BE2C (cell line): ENCODE results near the gene IGSF22. TPM values are rescaled to one million over a fixed set of nuclear protein-coding genes. Genes with fewer than 3 reads are reported as not detected.

ENCODE experiments used
- DNase-seq: peaks from one replicate; pipeline ENCODE4 v3.0.0-alpha.2; 2020
- H3K27me3 ChIP-seq: fragments of 250-450 bp; sonication (Bioruptor Pico); 2 replicates; pipeline ENCODE4 v1.5.1; 2020; ENCODE audit warnings: mild to moderate bottlenecking
- H3K36me3 ChIP-seq: fragments of 250-450 bp; sonication (Bioruptor Pico); 2 replicates; pipeline ENCODE4 v1.5.1; 2020; ENCODE audit warnings: mild to moderate bottlenecking
- H3K4me1 ChIP-seq: fragments of 250-450 bp; sonication (Bioruptor Pico); 2 replicates; pipeline ENCODE4 v1.5.1; 2020
- H3K4me3 ChIP-seq: 2 replicates; pipeline ENCODE4 v1.5.1; 2011; ENCODE audit warnings: low read depth, low read length
- H3K9me3 ChIP-seq: fragments of 250-450 bp; sonication (Bioruptor Pico); 2 replicates; pipeline ENCODE4 v1.5.1; 2020
- polyA plus RNA-seq: library from polyadenylated mRNA; unstranded; fragments of >200 nt; gene quantifications from one replicate; pipeline ENCODE4 v1.2.1, GENCODE V29; 2012; ENCODE audit warnings: low read depth, missing spikeins; ENCODE audit not compliant: insufficient read length, insufficient read depth
- TF ChIP-seq, protein P1 (sequence below): IDR thresholded peaks from 2 replicates; pipeline ENCODE4 v1.5.1; 2012; ENCODE audit warnings: mild to moderate bottlenecking, low read depth, low read length

IGSF22 gene
- polyA plus RNA-seq: 1.2 TPM

DNA sequence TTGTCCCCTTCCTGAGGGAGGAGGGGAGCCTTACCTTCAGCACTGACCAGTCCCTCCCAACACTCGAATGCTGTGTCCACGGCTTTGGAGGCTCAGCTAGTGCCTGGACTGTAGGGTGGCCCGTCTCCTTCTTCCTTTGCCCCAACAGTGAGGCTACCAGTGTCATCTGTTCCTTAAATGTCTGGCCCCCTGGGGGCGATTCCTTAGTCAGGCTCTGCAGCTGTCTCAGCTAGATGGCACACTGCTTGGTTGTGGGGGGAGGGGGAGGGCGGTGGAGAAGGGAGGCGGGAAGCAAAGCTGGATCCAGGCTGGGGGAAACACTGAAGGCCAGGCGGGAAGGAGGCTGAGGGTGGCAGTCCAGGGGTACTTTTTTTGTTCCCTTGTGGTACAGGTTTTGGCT lies at the start of gene IGSF22:
TSS of gene IGSF22 (minus strand) at position 149 of the 400 bp plus-strand sequence. CDS start 1,952 bp downstream, outside the sequence.
- H3K36me3 ChIP-seq: no peaks in the 10 kb centered on the region
- no peak for DNase-seq
- H3K4me3 ChIP-seq: no peak within 1 kb of the TSS
- TF ChIP-seq, protein P1, sequence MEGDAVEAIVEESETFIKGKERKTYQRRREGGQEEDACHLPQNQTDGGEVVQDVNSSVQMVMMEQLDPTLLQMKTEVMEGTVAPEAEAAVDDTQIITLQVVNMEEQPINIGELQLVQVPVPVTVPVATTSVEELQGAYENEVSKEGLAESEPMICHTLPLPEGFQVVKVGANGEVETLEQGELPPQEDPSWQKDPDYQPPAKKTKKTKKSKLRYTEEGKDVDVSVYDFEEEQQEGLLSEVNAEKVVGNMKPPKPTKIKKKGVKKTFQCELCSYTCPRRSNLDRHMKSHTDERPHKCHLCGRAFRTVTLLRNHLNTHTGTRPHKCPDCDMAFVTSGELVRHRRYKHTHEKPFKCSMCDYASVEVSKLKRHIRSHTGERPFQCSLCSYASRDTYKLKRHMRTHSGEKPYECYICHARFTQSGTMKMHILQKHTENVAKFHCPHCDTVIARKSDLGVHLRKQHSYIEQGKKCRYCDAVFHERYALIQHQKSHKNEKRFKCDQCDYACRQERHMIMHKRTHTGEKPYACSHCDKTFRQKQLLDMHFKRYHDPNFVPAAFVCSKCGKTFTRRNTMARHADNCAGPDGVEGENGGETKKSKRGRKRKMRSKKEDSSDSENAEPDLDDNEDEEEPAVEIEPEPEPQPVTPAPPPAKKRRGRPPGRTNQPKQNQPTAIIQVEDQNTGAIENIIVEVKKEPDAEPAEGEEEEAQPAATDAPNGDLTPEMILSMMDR: no peak
- H3K9me3 ChIP-seq: no peaks in the 10 kb centered on the region
- H3K27me3 ChIP-seq: no peaks in the 10 kb centered on the region
- no peaks in the 10 kb centered on the region for H3K4me1 ChIP-seq

DNA sequence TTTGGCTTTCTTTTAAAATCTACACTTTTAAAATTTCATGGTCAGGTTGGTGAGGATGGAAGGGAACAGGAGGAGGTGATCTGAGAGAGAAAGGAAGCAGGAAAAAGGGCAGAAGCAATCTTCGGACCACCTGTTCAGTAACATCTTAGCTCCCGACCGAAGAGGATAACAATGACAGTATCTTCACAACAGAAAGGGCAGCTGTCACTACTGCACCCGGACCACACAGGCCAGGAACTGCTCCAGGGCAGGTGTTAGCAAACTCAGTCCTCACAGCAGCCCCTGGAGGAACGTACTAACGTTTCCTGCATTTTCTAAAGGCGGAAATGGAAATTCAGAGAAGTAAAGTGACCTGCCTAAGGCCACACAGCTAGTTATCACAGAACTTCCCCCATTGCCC lies 48.8 kb upstream of the IGSF22 start:
- no peaks in the 10 kb centered on the region for H3K27me3 ChIP-seq
- TF ChIP-seq, protein P1: no peak
- H3K4me1 ChIP-seq: no peaks in the 10 kb centered on the region
- H3K4me3 ChIP-seq: no peak overlapping the region
- H3K36me3 ChIP-seq: no peaks in the 10 kb centered on the region
- DNase-seq: no peak
- H3K9me3 ChIP-seq: no peaks in the 10 kb centered on the region

DNA sequence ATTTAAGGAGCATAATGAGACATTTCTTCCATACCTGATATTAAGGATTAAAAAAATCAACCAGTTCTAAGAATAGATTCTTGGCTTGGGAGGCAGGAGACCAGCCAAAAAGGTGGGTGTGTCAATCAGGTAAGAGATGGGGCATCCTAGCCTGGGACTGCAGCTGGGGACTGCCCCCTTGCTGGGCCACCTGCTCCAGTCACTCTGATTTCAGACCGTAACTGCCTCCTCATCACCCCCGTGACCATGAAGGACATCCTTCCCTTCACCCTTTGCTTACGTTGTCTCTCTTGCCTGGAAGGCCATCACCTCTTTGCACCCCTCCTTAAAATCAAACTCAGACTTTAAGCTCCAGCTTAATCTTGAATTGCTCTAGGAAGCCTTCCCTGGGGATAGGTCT lies 47.7 kb upstream of the IGSF22 start:
- no peak for DNase-seq
- TF ChIP-seq, protein P1: no peak

DNA sequence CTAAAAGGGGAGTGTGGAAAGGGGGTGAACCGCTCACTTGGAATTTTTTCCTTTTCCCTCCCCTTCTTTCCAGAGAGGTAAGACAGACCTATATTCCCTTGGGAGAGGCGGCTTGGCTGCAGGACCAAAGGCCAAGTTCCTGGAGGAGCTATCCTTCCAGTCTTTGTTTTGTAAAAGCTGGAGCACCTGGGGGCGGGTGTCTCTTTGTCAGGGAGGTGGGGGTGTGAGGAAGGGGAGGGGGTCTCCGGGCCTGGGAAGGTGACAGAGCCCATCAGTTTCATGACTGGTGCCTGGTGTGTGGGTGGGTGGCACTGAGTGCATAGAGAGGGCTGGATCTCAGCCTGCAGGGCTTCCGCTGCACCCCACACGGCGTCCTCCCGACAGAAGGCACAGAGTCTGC lies 47.1 kb upstream of the IGSF22 start:
- no peak overlapping the region for H3K4me3 ChIP-seq
- H3K4me1 ChIP-seq: no peaks in the 10 kb centered on the region
- H3K9me3 ChIP-seq: no peaks in the 10 kb centered on the region
- TF ChIP-seq, protein P1: no peak
- H3K27me3 ChIP-seq: no peaks in the 10 kb centered on the region
- H3K36me3 ChIP-seq: no peaks in the 10 kb centered on the region
- no peak for DNase-seq

More for the DNA sequence above, 47.7 kb upstream of the IGSF22 start:
- no peaks in the 10 kb centered on the region for H3K4me1 ChIP-seq
- H3K27me3 ChIP-seq: no peaks in the 10 kb centered on the region
- H3K36me3 ChIP-seq: no peaks in the 10 kb centered on the region
- no peak overlapping the region for H3K4me3 ChIP-seq
- H3K9me3 ChIP-seq: no peaks in the 10 kb centered on the region

DNA sequence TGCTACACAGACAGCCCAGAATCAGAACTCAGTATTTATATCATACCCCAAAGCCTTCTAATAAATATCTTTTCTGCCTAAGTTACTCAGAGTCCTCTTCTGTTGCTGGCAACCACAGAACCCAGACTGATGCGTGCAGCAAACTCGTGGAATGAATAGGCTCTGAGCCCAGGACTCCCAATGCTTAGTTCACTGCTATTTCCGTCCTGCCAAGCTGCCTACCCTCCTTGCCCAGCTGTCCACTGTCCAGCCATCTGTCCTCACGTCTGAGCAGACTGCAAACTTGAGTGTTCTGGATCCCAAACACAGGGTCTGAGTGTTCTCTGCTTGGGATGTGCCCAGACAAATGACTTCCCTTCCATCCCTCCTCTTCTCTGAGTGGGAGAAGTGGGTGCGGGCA lies 46.2 kb upstream of the IGSF22 start:
- no peak for DNase-seq
- TF ChIP-seq, protein P1: no peak
- Histone ChIP-seq H3K36me3 (no peaks in the 10 kb centered on the region), H3K9me3 (no peaks in the 10 kb centered on the region), H3K27me3 (no peaks in the 10 kb centered on the region), H3K4me3 (no peak overlapping the region), H3K4me1 (no peaks in the 10 kb centered on the region)

DNA sequence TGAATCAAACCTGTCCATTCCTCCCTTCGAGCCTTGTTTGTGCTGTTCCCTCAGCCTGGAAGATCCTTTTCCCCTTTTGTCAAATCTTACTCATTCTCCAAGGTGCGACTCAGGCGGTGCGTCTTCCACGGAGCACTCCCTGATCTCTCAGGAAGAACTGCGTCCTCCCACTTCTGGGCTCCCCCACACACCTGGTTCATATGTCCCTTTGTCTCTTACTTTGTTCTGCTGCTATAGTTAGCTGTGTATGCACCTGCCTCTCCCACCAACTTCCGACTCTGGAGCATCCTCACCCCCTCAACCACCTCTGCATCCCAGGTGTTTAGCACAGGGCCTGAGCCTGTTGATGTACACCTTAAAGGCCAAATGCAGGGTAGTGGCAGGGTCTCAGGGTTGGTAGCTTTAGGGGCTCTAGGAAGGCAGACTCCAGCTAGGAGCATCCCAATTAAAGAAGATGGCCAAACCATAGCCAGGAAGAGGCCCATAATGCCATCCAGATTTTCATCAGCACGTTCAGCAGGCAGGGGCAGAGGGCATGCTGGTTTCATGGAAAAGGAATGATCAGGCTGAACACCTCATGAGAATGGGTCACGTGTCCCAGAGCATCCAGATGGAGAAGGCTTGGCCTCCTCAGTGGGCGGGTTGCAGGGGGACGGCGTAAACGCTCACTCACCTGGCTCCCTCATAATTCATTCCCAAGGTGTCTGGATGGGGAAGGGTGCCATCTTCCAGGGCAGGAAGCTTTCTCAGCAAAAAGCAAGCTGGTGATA lies 45.5 kb upstream of the IGSF22 start:
- Histone ChIP-seq H3K36me3 (no peaks in the 10 kb centered on the region), H3K4me1 (no peaks in the 10 kb centered on the region), H3K9me3 (no peaks in the 10 kb centered on the region), H3K27me3 (no peaks in the 10 kb centered on the region), H3K4me3 (no peak overlapping the region)
- DNase-seq: no peak
- TF ChIP-seq, protein P1: no peak
